ENCODE measurements around the gene PMFBP1.

DNA sequence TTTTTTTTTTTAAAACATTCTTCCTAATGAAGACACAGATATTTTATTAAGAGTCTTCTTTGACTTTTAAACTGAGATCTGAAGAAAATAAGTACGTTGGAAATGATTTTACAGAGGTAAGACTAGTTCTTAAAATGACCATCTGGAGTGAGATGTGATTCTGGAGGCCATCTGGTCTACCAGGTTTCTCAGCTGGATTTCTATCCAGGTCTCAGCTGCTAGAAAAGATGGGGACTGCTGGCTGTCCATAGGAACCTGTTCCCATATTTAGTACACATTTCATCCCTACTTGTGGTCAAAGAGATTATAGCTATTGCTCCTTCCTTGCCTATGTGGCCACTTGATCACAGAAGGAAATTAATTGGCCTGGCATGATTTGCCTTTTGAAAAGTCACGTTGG, 12.2 kb downstream of the PMFBP1 start:
- TF ChIP-seq CTCF (IDR thresholded peaks at IDR 0.05) (no peak), POLR2A (IDR thresholded peaks at IDR 0.05) (no peak)

Measured in uterus (tissue), 2 donors.